Osteoblast (primary cell): ENCODE data around the gene TMEM164. TPM values are rescaled to one million over a fixed set of nuclear protein-coding genes. Genes with fewer than 3 reads are reported as not detected.
A peak's percentile ranks its signal among the peaks of the same experiment; 100 is the strongest.

Experiments used
- DNase-seq: peaks from one replicate; pipeline ENCODE4 v3.0.0; 2011; ENCODE audit warnings: low spot score, mixed read lengths; ENCODE audit not compliant: insufficient read length; ENCODE audit errors: missing footprints
- H2AFZ ChIP-seq: 2 replicates; pipeline ENCODE4 v1.6.0; 2011; ENCODE audit warnings: mild to moderate bottlenecking, low read length
- H3K27ac ChIP-seq: 2 replicates; pipeline ENCODE4 v1.5.1; 2011; ENCODE audit warnings: mild to moderate bottlenecking, low read depth, low read length, moderate library complexity
- H3K27me3 ChIP-seq: 2 replicates; pipeline ENCODE4 v1.6.0; 2012; ENCODE audit warnings: mild to moderate bottlenecking, control low read depth, inconsistent platforms, low read length, moderate library complexity; ENCODE audit not compliant: insufficient read depth
- H3K36me3 ChIP-seq: 2 replicates; pipeline ENCODE4 v1.5.1; 2011; ENCODE audit warnings: mild to moderate bottlenecking, low read length, control low read depth, moderate library complexity; ENCODE audit not compliant: insufficient read depth
- H3K4me1 ChIP-seq: 2 replicates; pipeline ENCODE4 v1.5.1; 2011; ENCODE audit warnings: mild to moderate bottlenecking, low read length, control low read depth, moderate library complexity; ENCODE audit not compliant: insufficient read depth
- H3K4me2 ChIP-seq: 2 replicates; pipeline ENCODE4 v1.6.0; 2011; ENCODE audit warnings: mild to moderate bottlenecking, low read length; ENCODE audit not compliant: insufficient read depth
- H3K4me3 ChIP-seq: fragments of 200-600 bp; sonication (generic); 3 replicates; pipeline ENCODE4 v1.5.1; 2012; ENCODE audit warnings: mild to moderate bottlenecking, low read length, inconsistent platforms; ENCODE audit not compliant: insufficient read depth
- H3K79me2 ChIP-seq: 2 replicates; pipeline ENCODE4 v1.6.0; 2012; ENCODE audit warnings: mild to moderate bottlenecking, low read length, control low read depth, inconsistent platforms; ENCODE audit not compliant: insufficient read depth
- H3K9me3 ChIP-seq: 2 replicates; pipeline ENCODE4 v1.5.1; 2011; ENCODE audit warnings: low read depth, low read length, control low read depth
- H4K20me1 ChIP-seq: 2 replicates; pipeline ENCODE4 v1.6.0; 2012; ENCODE audit warnings: mild to moderate bottlenecking, low read length, control low read depth; ENCODE audit not compliant: insufficient read depth
- CTCF ChIP-seq: IDR thresholded peaks from 2 replicates; pipeline ENCODE4 v1.5.1; 2011; ENCODE audit warnings: mild to moderate bottlenecking, low read depth, low read length, moderate library complexity; ENCODE audit errors: extremely low read depth
- total RNA-seq: library from RNA; depleted of rRNA; stranded (reverse); fragments of >200 nt; gene quantifications from 2 replicates; pipeline ENCODE4 v1.2.3, GENCODE V29; 2012

The TMEM164 gene
- total RNA-seq, 1 donor: 7.6 TPM

DNA sequence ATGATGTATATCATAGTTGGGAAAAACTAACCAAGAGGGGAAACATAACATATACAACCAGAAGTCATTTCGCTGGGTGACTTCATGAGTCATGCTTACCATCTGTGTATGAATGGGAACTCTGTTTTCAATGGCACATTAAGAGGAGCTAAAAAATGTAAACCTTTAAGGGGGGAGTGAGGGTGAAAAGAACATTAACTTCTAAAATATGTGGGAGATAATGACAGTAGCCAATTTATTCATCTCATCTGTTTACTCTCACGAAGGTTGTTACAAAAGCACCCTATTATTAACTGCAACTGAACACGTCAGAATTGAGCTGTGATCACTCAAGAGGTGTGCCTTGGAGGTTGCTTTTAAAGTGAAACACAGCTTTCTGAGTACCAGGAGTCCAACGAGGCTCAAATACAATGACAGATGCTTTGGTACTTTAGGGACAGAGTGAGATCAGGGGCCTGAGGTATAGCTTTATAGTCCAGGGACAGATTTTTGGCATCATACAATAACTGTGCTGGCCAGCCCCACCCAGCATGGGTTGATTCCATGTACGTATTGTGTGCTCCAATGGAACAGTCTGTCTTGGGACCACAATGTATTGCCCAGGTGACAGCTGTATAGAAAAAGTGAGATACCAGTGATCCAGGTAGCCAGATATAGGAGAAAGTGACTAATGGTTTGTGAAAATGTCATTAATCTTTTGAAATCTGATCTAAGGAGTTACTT is 207.7 kb downstream of the TMEM164 start:
- Histone ChIP-seq H2AFZ (no peak overlapping the region), H4K20me1 (no peaks in the 10 kb centered on the region), H3K4me1 (peaks cover 13% of the 10 kb centered on the region), H3K4me3 (no peak overlapping the region), H3K9me3 (no peaks in the 10 kb centered on the region), H3K27ac (peak overlapping the region; percentile 72), H3K36me3 (no peaks in the 10 kb centered on the region), H3K79me2 (no peaks in the 10 kb centered on the region), H3K27me3 (no peaks in the 10 kb centered on the region), H3K4me2 (peak overlapping the region; percentile 25)
- DNase-seq: no peak
- no peak for TF ChIP-seq CTCF

DNA sequence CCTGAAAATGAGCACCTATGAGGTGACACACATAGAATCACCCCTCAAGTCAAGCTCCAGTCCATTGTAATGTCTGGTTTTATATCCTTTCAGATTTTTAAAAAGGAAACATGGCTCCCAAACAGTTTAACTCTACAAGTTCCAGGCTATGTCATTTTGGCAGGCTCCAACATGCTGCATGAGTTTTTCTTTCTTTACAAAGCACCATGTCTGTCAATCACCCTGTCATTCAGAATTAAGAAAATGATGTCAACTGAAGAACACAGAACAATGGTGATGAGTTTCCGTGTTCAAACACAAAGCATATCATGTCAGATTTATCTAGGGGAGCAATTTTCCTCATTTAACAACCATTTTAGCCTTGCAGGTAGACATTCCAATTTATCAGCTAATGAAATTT is 208.4 kb downstream of the TMEM164 start:
- peak overlapping the region; percentile 72 for H3K27ac ChIP-seq
- no peak for TF ChIP-seq CTCF
- no peak overlapping the region for H3K4me2 ChIP-seq

GRCh38 chrX:110212299-110212698 is 209.4 kb downstream of the TMEM164 start:
- DNase-seq: no peak
- peak; percentile 28 for TF ChIP-seq CTCF
- H3K4me3 ChIP-seq: no peak overlapping the region
- no peaks in the 10 kb centered on the region for H3K9me3 ChIP-seq
- H3K27me3 ChIP-seq: no peaks in the 10 kb centered on the region
- H3K27ac ChIP-seq: no peak overlapping the region
- no peaks in the 10 kb centered on the region for H3K36me3 ChIP-seq
- H3K4me1 ChIP-seq: peaks cover 13% of the 10 kb centered on the region
- no peaks in the 10 kb centered on the region for H4K20me1 ChIP-seq
- H3K79me2 ChIP-seq: no peaks in the 10 kb centered on the region
- no peak overlapping the region for H2AFZ ChIP-seq
- no peak overlapping the region for H3K4me2 ChIP-seq

More for the DNA sequence above, 208.4 kb downstream of the TMEM164 start:
- Histone ChIP-seq H3K27me3 (no peaks in the 10 kb centered on the region), H3K79me2 (no peaks in the 10 kb centered on the region), H3K36me3 (no peaks in the 10 kb centered on the region), H3K9me3 (no peaks in the 10 kb centered on the region), H3K4me3 (no peak overlapping the region), H2AFZ (no peak overlapping the region), H4K20me1 (no peaks in the 10 kb centered on the region), H3K4me1 (peaks cover 13% of the 10 kb centered on the region)
- no peak for DNase-seq

- no peaks in the 10 kb centered on the region for H3K79me2 ChIP-seq
- peaks cover 13% of the 10 kb centered on the region for H3K4me1 ChIP-seq
- H3K9me3 ChIP-seq: no peaks in the 10 kb centered on the region
- no peaks in the 10 kb centered on the region for H3K36me3 ChIP-seq
- no peak overlapping the region for H3K4me2 ChIP-seq
- H3K27ac ChIP-seq: no peak overlapping the region
- no peak overlapping the region for H3K4me3 ChIP-seq
- no peaks in the 10 kb centered on the region for H3K27me3 ChIP-seq
- TF ChIP-seq CTCF: no peak
- H2AFZ ChIP-seq: no peak overlapping the region
- no peaks in the 10 kb centered on the region for H4K20me1 ChIP-seq
- no peak for DNase-seq
Measured at GRCh38 chrX:110213183-110213582, 210.3 kb downstream of the TMEM164 start.
